GM12878 (cell line): Measurements from ENCODE around the gene RFWD3. TPM values are rescaled to one million over a fixed set of nuclear protein-coding genes. Genes with fewer than 3 reads are reported as not detected.

Experiments
- ATAC-seq: fragments of 200-7000 bp; cut with Tn5 transposase; 3 replicates; pipeline ENCODE4 v1.9.1; 2020; ENCODE audit warnings: mild to moderate bottlenecking, moderate library complexity
- BruUV-seq: library from RNA; stranded (reverse); fragments of 400-500 nt; replicated peaks from 2 replicates; lab custom pipeline; 2021; lab: Mats Ljungman, UMichigan
- CTCF ChIA-PET: fragments of 300-600 bp; sonication (Branson Sonifier 250); formaldehyde crosslinking; extraction: SDS; loops from one replicate; lab custom pipeline; 2021; ENCODE audit warnings: inconsistent platforms; lab: Yijun Ruan, JAX
- POLR2A ChIA-PET: fragments of 350-600 bp; formaldehyde crosslinking; extraction: SDS; loops from one replicate; lab custom pipeline; 2021; ENCODE audit warnings: inconsistent platforms; lab: Charles Lee
- RAD21 ChIA-PET: fragments of 300-600 bp; sonication (Branson Sonifier 250); formaldehyde crosslinking; loops from one replicate; lab custom pipeline; 2023; ENCODE audit warnings: antibody characterized with exemption; ENCODE audit not compliant: unreplicated experiment; lab: Charles Lee
- SMC1A ChIA-PET: fragments of 300-600 bp; sonication (Branson Sonifier 250); formaldehyde crosslinking; loops from one replicate; lab custom pipeline; 2023; ENCODE audit not compliant: unreplicated experiment, uncharacterized antibody; lab: Charles Lee
- DNase-seq: peaks from one replicate; pipeline ENCODE4 v3.0.0-alpha.2; 2011; ENCODE audit warnings: low read depth, low spot score
- FAIRE-seq: peaks from 3 replicates; lab custom pipeline; 2011; peaks lifted over from hg19 to GRCh38; lab: Jason Lieb, UNC
- H2AFZ ChIP-seq: 2 replicates; pipeline ENCODE4 v1.6.0; 2011; ENCODE audit warnings: low read depth, low read length, control low read depth; ENCODE audit not compliant: control insufficient read depth
- H3K27ac ChIP-seq: 2 replicates; pipeline ENCODE4 v1.5.1; 2011; ENCODE audit warnings: control low read depth; ENCODE audit not compliant: control insufficient read depth, insufficient read depth
- H3K27me3 ChIP-seq, 2 experiments: replicated peaks in 1 of 2; 2 replicates each; pipeline versions ENCODE4 v1.6.0 to v1.6.1; 2011; ENCODE audit warnings: low read length in 1 of 2; ENCODE audit not compliant: control insufficient read depth in 2 of 2, insufficient read depth in 2 of 2
- H3K36me3 ChIP-seq, 2 experiments: 2 replicates each; pipeline ENCODE4 v1.5.1; 2011; ENCODE audit warnings: low read length in 1 of 2; ENCODE audit not compliant: control insufficient read depth in 2 of 2, insufficient read depth in 2 of 2
- H3K4me1 ChIP-seq: 2 replicates; pipeline ENCODE4 v1.6.1; 2011; ENCODE audit warnings: mild to moderate bottlenecking, low read length, moderate library complexity, mixed read lengths; ENCODE audit not compliant: control insufficient read depth, insufficient read depth
- H3K4me2 ChIP-seq: 2 replicates; pipeline ENCODE4 v1.6.0; 2011; ENCODE audit warnings: control low read depth; ENCODE audit not compliant: control insufficient read depth, insufficient read depth
- H3K4me3 ChIP-seq: fragments of 200-600 bp; sonication (generic); 2 replicates; pipeline ENCODE4 v1.5.1; 2016
- H3K79me2 ChIP-seq: 2 replicates; pipeline ENCODE4 v1.6.0; 2011; ENCODE audit warnings: low read length; ENCODE audit not compliant: control insufficient read depth, insufficient read depth
- H3K9ac ChIP-seq: 2 replicates; pipeline ENCODE4 v1.8.0; 2011; ENCODE audit warnings: low read length, control low read depth, mixed read lengths; ENCODE audit not compliant: control insufficient read depth, insufficient read depth
- H3K9me3 ChIP-seq: replicated peaks from 3 replicates; pipeline ENCODE4 v1.5.1; 2011; ENCODE audit warnings: mild to moderate bottlenecking, low read length; ENCODE audit not compliant: control insufficient read depth, insufficient read depth
- H4K20me1 ChIP-seq: 2 replicates; pipeline ENCODE4 v1.6.0; 2011; ENCODE audit not compliant: control insufficient read depth, insufficient read depth
- CTCF ChIP-seq, 3 experiments: IDR thresholded peaks in 2 of 3; conservative IDR thresholded peaks in 1 of 3; 2 replicates each; pipeline ENCODE4 v1.5.1; 2011; ENCODE audit warnings: low read depth in 3 of 3, low read length in 3 of 3, mild to moderate bottlenecking in 3 of 3, control low read depth in 2 of 3, moderate library complexity in 2 of 3, inconsistent platforms in 1 of 3, mixed read lengths in 1 of 3; ENCODE audit not compliant: control insufficient read depth in 2 of 3, insufficient read depth in 1 of 3; ENCODE audit errors: extremely low read depth in 1 of 3
- RAD21 ChIP-seq: IDR thresholded peaks from 2 replicates; pipeline ENCODE4 v1.6.1; 2011; ENCODE audit warnings: mild to moderate bottlenecking, low read depth, low read length, moderate library complexity; ENCODE audit not compliant: insufficient read depth
- WGBS: methylation state at CpG from one replicate; pipeline ENCODE4 v1.1.6; 2016; ENCODE audit warnings: low lambda C conversion rate; ENCODE audit not compliant: insufficient replicate concordance, insufficient coverage; ENCODE audit errors: missing lambda C conversion rate; 5-methylcytosine and 5-hydroxymethylcytosine counted together
- in situ Hi-C: fragments of 300-500 bp; cut with MboI; formaldehyde crosslinking; loops from 9 replicates; pipeline ENCODE4 v1.14.3; 2018; ENCODE audit warnings: mixed read lengths
- intact Hi-C: fragments of 100-400 bp; cut with micrococcal nuclease; formaldehyde crosslinking; loops from one replicate; pipeline ENCODE4 v1.14.2; 2022; ENCODE audit not compliant: unreplicated experiment
- polyA plus RNA-seq, 11 experiments: library from polyadenylated mRNA; depleted of rRNA in 4 of 11; unstranded in 6 of 11; stranded (reverse) in 5 of 11; fragments of >200 nt; fragmentation: Nextera tagmentation in 4 of 11; fragmentation: Illumina TruSeq in 1 of 11; extraction: Ambion mirVana in 4 of 11; extraction: Trizol in 1 of 11; gene quantifications; 1 replicate in 1 of 11; 2 replicates in 10 of 11; pipeline versions ENCODE4 v1.2.1 to v1.2.3, GENCODE V29; 2011 to 2016; ENCODE audit warnings: inconsistent platforms in 2 of 11, missing spikeins in 2 of 11, low read depth in 1 of 11
- total RNA-seq, 4 experiments: library from RNA; depleted of rRNA in 3 of 4; stranded (reverse); fragments of >200 nt in 3 of 4; fragmentation: Illumina TruSeq in 1 of 4; extraction: Trizol in 1 of 4; gene quantifications; 2 replicates each; pipeline versions ENCODE4 v1.2.1 to v1.2.3, GENCODE V29; 2013 to 2021

The RFWD3 gene
- total and polyA plus RNA-seq, 10 of the 15 experiments (the other 5 are each of a cell fraction or from before 2014, with no cell fraction given): 10.7 to 78.5 (median 51.2) TPM

GRCh38 chr16:74650966-74651567 lies 15.6 kb downstream of the RFWD3 start:
- H3K4me2 ChIP-seq: no peak overlapping the region
- in situ Hi-C loops (no loop called here), intact Hi-C loops (no loop called here)
- no TSS peak for BruUV-seq
- TF ChIP-seq RAD21 (no peak), CTCF (IDR thresholded peaks at IDR 0.05 in 2 of 3, conservative IDR thresholded peaks at IDR 0.05 in 1 of 3; ENCODE audit: control insufficient read depth in 2 of 3, extremely low read depth in 1 of 3, insufficient read depth in 1 of 3, low read depth in 3 of 3, low read length in 3 of 3) (peak in 2 of 3 experiments; percentile 36 to 39; a peak in 3 of 6 replicates)
- ATAC-seq: 0 out of 3 replicates have a peak, but pooled peaks have one; percentile 23
- H3K36me3 ChIP-seq: peaks cover 7 to 48% of the 10 kb centered on the region in 2 experiments
- H3K4me3 ChIP-seq: no peak overlapping the region
- ChIA-PET CTCF (interaction anchor here (0.7 to 3.3 kb wide), 26 partner anchors 8 to 347 kb away, joined by 3 to 24 read pairs (median 4); partner anchors contain the start of gene RFWD3), POLR2A (interaction anchor here (1.0 to 1.1 kb wide), 2 partner anchors 48 to 50 kb away, joined by 3 to 4 read pairs; partner anchors contain the start of gene MLKL), SMC1A (interaction anchor here (0.9 to 1.8 kb wide), 5 partner anchors 13 to 341 kb away, joined by 3 to 6 read pairs (median 3); no protein-coding TSS in a partner anchor), RAD21 (interaction anchor here (0.9 to 1.2 kb wide), 2 partner anchors 95 to 343 kb away, joined by 3 read pairs; no protein-coding TSS in a partner anchor)
- H3K4me1 ChIP-seq: no peaks in the 10 kb centered on the region
- no peaks in the 10 kb centered on the region for H3K27me3 ChIP-seq
- FAIRE-seq: no peak
- no peak overlapping the region for H2AFZ ChIP-seq
- H3K9me3 ChIP-seq: no peaks in the 10 kb centered on the region
- no peaks in the 10 kb centered on the region for H4K20me1 ChIP-seq
- H3K27ac ChIP-seq: no peak overlapping the region
- H3K9ac ChIP-seq: no peak overlapping the region
- peaks cover 25% of the 10 kb centered on the region for H3K79me2 ChIP-seq
- 81% methylated on average over 6 of the region's 6 CpGs for WGBS
- DNase-seq: no peak
